G401.6 (cell line): ENCODE measurements around the gene ZC3H14.

ENCODE experiments used
- FAIRE-seq: peaks from 2 replicates; lab custom pipeline; 2012; peaks lifted over from hg19 to GRCh38; lab: Jason Lieb, UNC

The ZC3H14 gene

DNA sequence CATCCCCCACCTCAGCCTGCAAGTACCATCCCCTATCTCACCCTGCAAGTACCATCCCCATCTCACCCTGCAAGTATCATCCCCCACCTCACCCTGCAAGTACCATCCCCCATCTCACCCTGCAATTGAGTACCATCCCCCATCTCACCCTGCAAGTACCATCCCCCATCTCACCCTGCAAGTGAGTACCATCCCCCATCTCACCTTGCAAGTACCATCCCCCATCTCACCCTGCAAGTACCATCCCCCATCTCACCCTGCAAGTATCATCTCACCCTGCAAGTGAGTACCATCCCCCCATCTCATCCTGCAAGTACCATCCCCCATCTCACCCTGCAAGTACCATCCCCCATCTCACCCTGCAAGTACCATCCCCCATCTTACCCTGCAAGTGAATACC lies 45.0 kb downstream of the ZC3H14 start:
- no peak for FAIRE-seq

DNA sequence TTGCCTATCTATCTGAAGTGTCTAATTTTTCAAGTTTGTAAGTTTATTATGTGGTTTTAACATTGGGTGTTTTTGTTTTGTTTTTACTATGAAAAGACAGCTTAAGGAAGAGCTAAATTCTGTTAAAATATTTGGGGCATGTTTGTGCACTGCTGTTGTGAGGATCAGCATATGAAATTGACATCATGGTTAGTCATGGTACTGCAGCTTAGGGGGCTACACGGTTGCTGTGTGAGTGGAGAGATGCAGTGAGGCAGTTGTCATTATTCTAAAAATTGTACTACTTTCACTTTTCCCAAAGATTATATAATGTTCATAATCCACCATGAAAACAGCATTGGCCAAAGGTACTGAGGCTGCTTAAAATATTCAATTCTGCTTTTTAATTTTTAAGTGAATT lies 49.0 kb downstream of the ZC3H14 start:
- no peak for FAIRE-seq

DNA sequence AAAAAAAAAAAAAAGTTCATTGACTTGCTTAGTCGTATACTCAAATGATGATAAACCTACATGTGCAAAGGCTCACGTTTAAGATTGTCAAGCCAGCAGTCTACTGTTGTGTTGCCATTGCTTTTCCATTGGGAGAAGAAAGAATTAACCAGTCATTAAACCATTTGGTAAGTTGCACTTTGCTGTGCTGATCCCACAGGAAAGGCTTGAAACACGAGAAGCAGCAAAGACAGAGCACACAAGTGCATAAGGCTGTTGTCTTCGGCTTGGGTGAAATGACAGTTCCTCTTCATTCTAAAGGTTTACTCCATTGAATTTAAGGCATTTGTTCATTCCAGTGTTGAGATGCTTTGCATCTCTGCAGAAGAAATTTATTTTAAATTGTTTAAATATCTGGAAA lies 50.1 kb downstream of the ZC3H14 start:
- FAIRE-seq, result no peak

DNA sequence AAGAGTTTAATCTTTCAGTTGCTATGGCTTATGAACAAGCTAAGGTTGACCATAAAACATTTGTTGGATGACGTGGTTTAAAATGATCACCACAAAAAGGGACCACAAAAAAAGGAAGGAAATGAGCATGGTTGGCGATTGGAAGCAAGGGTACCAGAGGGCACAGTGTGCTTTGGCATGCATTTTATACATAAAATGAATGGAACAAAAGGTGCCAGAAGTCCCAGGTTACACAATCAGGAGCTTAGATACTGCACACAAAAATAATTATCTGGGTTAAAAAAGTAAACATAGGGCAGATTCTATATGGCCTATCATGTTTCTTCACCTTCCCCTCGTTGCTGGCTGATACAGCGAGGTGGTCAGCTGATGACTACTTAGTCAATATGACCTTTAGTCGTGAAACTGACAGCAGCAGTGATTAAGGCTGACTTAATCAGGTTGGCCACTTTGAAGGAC lies 50.7 kb downstream of the ZC3H14 start:
- FAIRE-seq, result no peak

- no peak for FAIRE-seq
Measured at GRCh38 chr14:88614218-88614907, 51.5 kb downstream of the ZC3H14 start.

DNA sequence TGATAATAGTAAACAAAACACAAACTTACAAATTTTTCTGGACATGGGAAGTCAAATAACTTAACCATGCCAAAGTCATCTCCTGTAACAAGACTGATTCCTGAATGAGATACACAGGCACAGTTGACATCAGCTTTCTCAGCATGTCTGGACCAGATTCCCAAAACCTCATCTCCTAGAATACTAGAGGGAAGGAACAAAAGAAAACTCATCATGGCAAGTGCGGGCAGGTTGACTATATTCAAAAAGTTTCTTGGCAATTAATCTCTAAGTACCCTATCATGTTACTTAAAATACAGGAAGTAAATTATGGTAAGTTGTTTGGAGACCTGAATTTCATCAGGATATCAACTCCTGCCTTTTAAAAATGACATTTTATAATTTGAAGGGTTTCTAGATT lies 53.9 kb downstream of the ZC3H14 start:
- no peak for FAIRE-seq

- no peak for FAIRE-seq
Measured at GRCh38 chr14:88617479-88617878, 54.6 kb downstream of the ZC3H14 start.

GRCh38 chr14:88618476-88618875 lies 55.6 kb downstream of the ZC3H14 start:
- no peak for FAIRE-seq

DNA sequence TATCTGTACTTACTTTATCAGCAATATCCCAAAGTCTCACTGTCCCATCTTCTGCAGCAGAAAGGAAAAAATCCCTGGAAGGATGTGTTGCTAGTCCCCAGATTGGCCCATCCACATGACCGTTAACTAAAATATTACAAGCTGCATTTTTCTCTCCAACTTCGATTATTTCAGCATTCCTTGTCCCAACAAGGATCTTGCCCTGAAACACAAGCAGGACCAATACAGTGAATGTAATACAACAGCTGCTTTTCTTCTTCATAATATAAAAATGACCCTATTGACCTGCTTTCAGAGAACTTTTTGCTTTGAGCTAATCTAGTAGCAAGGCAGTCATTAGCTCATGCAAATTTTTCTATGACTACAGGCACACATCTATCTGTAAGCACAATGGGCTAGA lies 58.3 kb downstream of the ZC3H14 start:
- FAIRE-seq, result no peak

DNA sequence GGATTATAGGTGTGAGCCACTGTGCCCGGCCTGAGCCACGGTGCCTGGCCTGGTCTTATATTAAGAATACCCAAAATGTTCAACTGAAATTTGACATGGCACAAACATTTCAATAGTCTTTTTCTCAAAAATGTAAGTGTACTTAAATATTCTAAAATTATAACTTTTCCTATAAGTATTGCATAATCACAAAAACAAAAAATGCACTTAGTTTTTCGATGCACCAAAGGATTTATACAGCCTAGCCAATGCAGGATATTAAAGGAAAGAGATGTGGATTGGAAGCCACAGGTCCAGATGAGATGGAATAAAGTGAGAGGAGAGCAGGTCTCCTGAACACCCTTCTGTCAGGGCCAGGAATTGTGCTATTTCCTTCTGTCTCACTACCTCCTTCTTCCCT lies 62.8 kb downstream of the ZC3H14 start:
- no peak for FAIRE-seq

DNA sequence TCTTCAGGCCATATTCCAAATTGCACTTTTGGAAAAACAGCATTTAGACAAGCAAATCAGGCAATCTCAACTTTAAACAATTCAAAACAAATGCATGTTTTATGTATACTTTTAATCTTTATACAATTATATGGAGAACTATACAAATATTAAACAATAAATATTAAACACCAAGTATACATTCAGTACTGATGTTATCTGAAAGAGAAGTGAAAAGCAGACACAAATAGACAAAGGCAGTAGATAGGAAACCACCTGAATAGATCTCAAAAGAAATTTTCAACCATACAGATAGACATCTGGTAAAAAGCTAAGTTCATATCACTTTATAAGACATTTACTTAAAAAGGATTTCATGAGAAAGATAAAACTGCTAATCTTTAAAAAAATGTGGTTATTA lies 65.2 kb downstream of the ZC3H14 start:
- FAIRE-seq, result peak; percentile 6

DNA sequence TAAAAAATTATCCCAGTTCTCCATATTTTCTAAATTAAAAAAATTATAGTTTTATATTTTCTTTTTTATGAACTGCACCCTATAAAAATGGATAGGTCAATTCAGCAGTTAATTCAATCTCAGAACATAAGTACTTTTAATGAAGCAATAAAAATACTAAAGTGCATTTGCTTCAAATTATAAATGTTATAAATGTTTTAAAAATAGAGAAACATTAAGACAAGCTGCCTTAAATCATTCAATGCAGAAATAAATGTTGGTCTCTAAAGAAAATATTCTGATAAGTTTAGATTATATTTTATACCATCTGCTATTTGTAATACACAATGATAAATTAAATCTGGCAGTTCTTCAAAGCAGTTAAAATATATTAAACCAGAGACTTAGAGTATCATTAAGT lies 65.6 kb downstream of the ZC3H14 start:
- FAIRE-seq, result peak; percentile 11

DNA sequence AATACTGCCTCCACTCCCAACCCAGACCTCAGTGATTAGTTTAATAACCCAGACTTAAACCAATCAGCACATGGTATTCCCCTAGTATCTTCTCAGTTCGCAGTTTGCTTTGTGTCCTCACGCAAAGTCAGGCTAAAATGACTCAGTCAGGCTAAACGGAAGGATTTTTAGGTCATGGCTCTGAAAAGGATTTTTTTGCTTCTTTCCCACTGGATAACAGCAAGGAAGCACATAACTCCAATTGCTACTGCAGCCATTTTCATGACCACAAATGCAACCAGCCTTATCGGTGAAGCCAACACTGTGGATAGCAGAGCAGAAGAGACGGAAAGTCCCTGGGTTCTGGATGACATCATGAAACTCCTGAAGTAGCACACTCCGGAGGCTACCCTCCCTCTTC lies 67.7 kb downstream of the ZC3H14 start:
- FAIRE-seq, result no peak

- no peak for FAIRE-seq
Measured at GRCh38 chr14:88631091-88631490, 68.3 kb downstream of the ZC3H14 start.

- no peak for FAIRE-seq
Measured at GRCh38 chr14:88632512-88632911, 69.7 kb downstream of the ZC3H14 start.

DNA sequence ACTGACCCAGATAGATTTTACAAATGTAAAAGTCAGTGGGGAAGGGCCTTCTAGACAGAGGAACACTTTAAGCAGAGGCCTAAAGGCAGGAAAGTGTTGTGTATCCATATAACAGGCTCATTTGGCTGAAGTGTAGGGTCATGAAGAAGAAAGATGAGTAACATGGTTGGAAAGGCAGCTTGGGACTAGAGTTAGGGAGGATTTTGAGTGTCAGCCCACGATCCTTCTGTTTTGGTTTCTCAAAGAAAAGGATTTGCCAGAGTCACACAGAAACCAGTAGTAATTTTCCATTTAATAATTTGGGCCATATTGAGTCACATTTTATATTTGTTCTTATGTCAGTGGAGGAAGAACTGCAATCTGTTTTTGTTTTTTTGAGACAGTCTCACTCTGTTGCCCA lies 76.4 kb downstream of the ZC3H14 start:
- FAIRE-seq, result no peak

DNA sequence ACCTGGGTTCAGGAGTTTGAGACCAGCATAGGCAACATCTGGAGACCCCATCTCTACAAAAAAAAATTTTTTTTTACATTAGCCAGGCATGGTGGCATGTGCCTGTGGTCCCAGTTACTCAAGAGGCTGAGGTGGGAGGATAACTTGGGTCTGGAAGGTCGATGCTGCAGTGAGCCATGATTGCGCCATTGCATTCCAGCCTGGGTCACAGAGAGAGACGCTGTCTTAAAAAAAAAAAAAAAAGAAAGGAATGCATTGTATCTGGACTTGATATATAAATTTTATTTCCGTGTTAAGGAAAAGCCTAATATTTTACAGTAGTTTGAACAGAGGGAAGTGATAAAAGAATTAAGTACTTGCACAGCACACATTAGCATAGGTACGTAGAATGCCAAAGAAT lies 97.2 kb downstream of the ZC3H14 start:
- no peak for FAIRE-seq

GRCh38 chr14:88667555-88668273 lies 104.9 kb downstream of the ZC3H14 start:
- FAIRE-seq, result no peak

GRCh38 chr14:88668448-88669116 lies 105.7 kb downstream of the ZC3H14 start:
- no peak for FAIRE-seq

GRCh38 chr14:88669346-88669745 lies 106.5 kb downstream of the ZC3H14 start:
- FAIRE-seq, result no peak
